GM11168 (cell line): Measurements from ENCODE around the gene TBCE.

Source experiments
- in situ Hi-C: fragments of 300-500 bp; cut with MboI; formaldehyde crosslinking; loops from one replicate; pipeline ENCODE4 v1.12.0; 2022; ENCODE audit warnings: low sequenced_read_pairs; ENCODE audit not compliant: unreplicated experiment

Gene TBCE

DNA sequence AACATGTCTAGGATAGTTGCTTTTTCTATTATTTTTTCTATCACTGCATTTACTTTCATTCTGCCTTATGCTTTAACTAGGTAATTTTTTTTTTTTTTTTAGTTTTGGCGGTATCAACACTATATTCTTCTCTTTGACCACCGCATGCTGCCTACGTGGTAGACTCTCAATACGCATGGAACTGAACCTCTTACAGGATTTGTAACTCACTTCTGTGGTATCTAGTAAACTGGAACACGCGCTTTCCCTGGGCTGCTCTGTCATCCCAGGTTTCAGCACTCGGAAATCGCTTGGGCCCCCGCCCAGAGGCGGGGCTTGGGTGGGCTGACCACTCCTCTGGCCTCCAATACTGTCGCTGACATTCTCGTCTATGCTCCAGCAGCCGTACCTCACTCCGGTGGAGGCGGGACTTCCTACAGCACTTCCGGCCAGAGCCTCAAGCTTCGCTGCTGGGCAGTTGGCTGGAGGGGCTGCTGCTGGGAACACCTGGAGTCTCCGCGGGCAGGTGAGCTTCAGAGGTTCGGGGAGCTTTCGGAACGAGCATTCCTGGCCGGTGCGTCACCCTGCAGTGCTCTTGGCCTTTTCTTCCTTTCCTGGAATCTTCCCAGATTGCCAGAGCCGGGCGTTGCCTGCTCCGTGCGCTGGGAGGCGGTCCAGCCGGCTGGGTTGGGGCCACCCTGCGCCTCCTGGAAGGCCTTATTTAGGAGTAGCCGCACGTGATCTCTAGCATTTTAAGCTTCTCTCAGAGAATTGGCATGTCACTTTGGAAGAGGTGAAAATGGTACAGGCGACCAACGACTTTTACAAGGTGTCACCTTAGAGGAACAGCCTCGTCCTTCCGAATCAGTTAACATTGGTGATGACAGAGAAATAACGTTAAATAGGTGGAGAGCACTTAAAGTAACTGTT is at the start of gene TBCE:
TBCE (plus strand) TSS at position 428 of the 909 bp plus-strand sequence. CDS start 12,623 bp downstream, outside the sequence.
- in situ Hi-C loops: no loop called here

DNA sequence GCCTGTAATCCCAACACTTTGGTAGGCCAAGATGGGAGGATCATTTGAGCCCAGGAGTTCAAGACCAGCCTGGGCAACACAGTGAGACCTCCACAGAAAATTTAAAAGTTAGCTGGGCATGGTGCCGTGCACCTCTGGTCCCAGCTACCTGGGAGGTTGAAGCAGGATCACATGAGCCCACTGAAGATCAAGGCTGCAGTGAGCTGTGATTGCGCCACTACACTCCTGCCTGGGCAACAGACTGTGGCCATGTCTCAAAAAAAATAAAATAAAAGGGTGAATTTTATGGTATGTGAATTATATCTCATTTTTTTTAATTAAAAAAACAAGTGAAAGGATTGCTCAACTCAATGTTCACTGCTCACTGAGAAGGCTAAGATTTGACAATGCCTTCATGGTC is 48.0 kb upstream of the TBCE start:
- in situ Hi-C loops: no loop called here

GRCh38 chr1:235320521-235321179 is 46.6 kb upstream of the TBCE start:
- in situ Hi-C loops: no loop called here

DNA sequence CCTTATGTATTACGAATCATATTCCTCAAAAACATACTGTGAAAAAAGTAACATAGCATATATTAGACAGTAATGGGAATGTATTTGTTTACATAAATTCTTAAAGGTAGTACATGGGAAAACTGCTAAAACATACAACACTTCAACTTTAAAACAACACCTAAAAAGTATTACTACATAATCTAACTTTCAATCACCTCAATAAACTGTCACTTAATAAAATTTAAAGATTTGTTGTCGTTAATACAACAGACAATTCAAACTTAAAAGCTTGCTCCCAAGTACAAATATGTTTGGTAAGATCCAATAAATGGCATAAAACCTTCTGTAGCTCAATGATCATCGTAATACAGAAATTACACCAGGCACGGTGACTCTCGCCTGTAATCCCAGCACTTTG is 42.9 kb upstream of the TBCE start:
- in situ Hi-C loops: no loop called here

DNA sequence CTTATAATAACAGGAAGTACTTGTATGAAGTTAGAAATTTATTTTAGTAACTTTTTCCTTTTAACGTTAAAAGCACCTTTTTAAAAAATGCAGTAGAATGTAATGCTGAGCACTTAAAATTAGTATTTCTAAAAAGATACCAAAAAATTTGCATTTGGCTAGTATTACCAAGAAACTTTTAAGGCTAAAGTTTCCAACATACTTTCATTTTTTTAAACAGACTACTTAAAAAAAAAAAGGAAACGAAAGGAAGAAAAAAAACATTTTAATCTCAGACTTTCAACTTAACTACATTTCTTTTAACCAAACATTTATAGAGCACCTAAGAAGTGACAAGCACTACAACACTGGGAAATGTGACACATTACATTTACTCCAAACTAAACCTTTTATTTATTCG is 42.1 kb upstream of the TBCE start:
- in situ Hi-C loops: no loop called here

GRCh38 chr1:235325854-235326253 is 41.4 kb upstream of the TBCE start:
- in situ Hi-C loops: no loop called here

DNA sequence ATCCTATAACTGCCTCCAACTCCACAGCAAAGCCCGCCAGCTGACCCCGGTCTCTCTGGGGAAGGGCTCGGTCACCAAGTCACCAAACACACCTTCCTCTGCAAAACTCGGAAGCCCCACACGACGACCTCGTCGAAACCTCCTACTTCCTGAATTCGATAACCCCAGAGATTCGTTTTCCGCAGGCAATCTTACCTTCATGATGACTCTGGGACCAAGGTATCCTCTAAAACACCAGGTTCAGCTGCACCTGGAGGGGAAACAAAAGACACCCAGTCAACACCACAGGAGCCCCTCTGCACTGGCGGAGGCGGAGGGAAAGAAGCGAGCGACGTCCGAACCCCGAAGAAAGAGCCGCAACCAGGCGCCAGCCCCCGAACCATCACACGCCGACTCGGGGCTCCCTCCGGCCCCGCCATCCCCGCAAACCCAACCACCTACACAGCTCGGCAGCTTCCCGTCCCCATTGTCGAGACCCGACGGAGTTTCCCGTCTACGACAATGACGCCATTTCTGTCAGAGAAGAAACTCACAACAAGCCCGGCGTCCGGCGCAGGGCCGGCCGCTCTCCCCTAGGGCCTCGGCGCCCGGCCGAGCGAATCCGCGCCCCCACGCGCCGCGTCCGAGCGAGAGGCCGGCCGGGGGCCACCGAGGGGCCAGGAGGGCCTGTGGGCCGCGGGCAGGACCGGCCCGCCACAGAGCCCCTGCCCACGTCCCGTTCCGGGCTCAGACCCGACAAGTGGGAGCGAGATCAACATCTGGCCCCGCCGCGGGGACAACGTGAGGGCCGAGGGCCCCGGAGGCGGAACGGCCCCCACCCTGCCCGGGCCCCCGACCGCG is 40.3 kb upstream of the TBCE start:
- in situ Hi-C loops: no loop called here

GRCh38 chr1:235327559-235328270 is 39.5 kb upstream of the TBCE start, which contains the start of gene ARID4B:
TSS of gene ARID4B (minus strand) at chr1:235328179. CDS start at chr1:235326919, 1,260 bp downstream.
- in situ Hi-C loops: no loop called here

GRCh38 chr1:235328271-235329138 is 38.7 kb upstream of the TBCE start, which contains the start of gene GGPS1:
TSS of gene GGPS1 (plus strand) at chr1:235328570. CDS start at chr1:235335265, 6,695 bp downstream.
- in situ Hi-C loops: no loop called here

GRCh38 chr1:235329139-235329902 is 37.9 kb upstream of the TBCE start:
- in situ Hi-C loops: no loop called here

DNA sequence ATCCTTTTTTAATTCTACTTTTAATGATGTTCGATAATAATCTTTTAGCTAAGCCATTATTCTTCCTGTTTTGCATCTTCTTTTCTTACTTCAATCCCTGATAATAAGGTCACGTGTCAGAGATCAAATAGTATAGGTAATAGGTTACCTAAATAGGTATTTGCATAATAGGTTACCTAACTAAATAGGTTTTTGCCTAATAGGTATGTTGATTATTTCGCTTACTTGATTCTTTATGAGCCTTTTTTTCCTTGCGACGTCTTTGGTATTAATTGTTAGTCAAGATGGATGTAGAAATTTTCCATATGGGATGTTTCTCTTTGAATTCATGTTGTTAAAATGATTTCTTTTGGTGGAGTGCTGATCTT is 36.3 kb upstream of the TBCE start:
- in situ Hi-C loops: loop anchor here (5.0 kb wide), 1 partner anchor 86 kb away; no protein-coding TSS in a partner anchor

DNA sequence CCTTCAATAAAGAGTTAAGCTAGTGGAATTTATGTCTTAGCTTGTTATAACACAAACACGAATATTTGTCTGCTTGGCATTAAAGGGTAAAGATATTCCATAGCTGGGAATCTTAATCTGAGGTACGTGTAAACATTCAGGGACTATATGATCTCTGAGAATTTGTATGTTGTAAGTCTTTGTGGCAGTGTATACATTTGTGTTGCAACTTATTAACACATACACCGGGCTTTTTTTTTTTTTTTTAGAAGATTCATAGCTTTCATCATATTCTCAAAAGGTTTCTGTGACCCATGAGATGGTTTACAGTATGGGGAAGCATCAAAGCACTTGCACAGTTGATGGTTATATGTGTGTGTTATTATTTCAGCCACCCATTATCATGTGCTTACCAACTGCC is 35.8 kb upstream of the TBCE start:
- in situ Hi-C loops: loop anchor here (5.0 kb wide), 1 partner anchor 86 kb away; no protein-coding TSS in a partner anchor

GRCh38 chr1:235336903-235337302 is 30.3 kb upstream of the TBCE start:
- in situ Hi-C loops: no loop called here

DNA sequence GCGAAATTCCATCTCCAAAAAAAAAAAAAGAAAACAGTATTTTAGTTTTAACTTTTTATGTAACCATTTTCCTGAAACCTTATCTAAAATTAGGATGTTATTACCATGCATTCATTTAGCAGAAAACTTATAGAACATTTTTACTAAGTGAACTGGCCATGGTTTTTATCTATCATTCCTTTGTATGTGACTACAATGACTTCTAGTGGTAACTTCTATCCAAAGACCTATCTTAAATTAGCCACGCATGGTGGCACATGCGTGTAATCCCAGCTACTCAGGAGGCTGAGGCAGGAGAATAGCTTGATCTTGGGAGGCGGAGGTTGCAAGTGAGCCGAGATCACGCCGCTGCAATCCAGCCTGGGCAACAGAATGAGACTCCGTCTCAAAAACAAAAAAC is 27.5 kb upstream of the TBCE start:
- in situ Hi-C loops: no loop called here

DNA sequence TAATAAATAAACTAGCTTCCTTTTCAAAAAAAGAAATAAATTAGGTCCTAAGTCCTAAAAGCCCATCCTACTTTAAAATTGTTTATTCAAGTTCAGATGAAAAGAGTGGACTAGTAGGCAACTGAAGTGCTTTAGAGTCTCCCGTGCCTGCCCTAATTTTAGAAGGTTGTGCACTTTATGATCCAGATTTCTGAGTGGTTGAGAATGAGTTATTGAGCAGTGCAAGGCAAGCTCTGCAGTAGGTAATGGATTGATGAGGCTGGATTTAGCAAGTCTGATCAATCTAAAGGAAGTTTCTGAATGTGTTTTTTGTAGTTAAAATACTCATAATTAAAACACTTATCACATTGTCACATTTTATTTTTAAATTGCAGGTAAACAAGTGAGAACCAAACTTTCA is 25.9 kb upstream of the TBCE start:
- in situ Hi-C loops: no loop called here

GRCh38 chr1:235342039-235342438 is 25.2 kb upstream of the TBCE start:
- in situ Hi-C loops: no loop called here

GRCh38 chr1:235342471-235342870 is 24.8 kb upstream of the TBCE start:
- in situ Hi-C loops: no loop called here

- in situ Hi-C loops: no loop called here
These were observed 23.5 kb upstream of the TBCE start for GRCh38 chr1:235343726-235344125.
